GM12865 (cell line): ENCODE measurements around the gene GLRX.

Source experiments
- DNase-seq: peaks from one replicate; pipeline ENCODE4 v3.0.0; 2010; ENCODE audit warnings: low read depth
- H3K4me3 ChIP-seq: 2 replicates; pipeline ENCODE4 v1.5.1; 2011; ENCODE audit warnings: mild to moderate bottlenecking, low read depth, low read length, control low read depth
- TF ChIP-seq, protein P1 (sequence below): IDR thresholded peaks from 2 replicates; pipeline ENCODE4 v1.5.1; 2011; ENCODE audit warnings: low read length, control low read depth, low read depth, inconsistent platforms; ENCODE audit not compliant: insufficient read depth; ENCODE audit errors: missing control alignments

Gene GLRX

DNA sequence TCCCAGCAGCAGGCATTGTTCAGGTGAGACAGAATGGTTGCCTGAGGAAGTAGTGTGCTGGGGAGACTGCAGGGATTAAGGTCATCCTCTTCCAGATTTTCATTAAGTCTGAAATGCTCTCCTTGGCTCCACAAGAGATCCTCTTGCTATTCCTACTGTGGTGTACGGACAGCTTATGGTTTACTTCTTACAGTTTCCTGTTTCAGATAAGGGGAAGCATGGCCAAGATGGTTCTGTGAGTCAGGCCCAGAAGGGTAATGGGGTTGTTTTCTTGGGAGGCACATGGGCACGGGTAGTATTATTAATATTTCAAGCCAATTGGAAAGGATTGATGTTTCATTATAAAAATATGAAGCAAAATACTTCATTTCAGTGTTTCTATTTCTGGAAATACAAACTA lies 42.9 kb downstream of the GLRX start:
- DNase-seq, result no peak
- TF ChIP-seq, protein P1, sequence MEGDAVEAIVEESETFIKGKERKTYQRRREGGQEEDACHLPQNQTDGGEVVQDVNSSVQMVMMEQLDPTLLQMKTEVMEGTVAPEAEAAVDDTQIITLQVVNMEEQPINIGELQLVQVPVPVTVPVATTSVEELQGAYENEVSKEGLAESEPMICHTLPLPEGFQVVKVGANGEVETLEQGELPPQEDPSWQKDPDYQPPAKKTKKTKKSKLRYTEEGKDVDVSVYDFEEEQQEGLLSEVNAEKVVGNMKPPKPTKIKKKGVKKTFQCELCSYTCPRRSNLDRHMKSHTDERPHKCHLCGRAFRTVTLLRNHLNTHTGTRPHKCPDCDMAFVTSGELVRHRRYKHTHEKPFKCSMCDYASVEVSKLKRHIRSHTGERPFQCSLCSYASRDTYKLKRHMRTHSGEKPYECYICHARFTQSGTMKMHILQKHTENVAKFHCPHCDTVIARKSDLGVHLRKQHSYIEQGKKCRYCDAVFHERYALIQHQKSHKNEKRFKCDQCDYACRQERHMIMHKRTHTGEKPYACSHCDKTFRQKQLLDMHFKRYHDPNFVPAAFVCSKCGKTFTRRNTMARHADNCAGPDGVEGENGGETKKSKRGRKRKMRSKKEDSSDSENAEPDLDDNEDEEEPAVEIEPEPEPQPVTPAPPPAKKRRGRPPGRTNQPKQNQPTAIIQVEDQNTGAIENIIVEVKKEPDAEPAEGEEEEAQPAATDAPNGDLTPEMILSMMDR, result no peak
- no peak overlapping the region for H3K4me3 ChIP-seq

DNA sequence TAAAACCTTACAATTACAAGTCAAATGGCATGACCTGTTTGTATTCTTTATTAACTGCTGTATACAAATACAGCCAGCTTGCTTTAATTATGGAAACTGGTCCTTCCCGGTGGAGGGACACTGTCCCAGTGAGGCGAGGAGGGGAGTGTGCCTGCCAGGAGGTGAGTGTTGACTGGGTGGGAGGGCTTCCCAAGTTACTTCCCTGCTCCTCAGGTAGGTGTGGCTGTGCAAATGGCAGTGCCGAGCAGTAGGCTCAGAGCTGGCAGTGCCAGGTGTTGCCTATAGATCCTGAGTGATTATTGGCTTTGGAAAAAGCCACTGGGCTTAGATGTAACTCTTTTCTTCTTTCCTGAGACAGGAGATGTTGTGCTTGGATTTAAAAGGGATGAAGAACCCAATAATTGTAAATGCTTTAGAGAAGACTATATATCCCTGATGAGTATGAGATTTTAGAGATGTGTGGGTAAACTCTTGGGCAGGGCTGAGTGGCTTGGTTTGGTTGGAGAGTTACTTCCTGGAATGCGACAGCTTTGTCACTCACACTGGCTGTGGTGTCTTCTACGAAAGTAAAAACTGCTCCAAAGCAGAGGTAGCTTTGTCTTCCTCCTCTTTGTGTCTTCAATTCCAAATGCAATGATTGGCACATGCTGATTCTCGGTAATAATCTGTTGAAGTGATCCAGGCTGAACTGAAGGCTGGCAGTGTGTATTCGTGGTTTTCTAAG lies 43.7 kb downstream of the GLRX start:
- TF ChIP-seq, protein P1, result no peak
- no peak overlapping the region for H3K4me3 ChIP-seq
- no peak for DNase-seq

DNA sequence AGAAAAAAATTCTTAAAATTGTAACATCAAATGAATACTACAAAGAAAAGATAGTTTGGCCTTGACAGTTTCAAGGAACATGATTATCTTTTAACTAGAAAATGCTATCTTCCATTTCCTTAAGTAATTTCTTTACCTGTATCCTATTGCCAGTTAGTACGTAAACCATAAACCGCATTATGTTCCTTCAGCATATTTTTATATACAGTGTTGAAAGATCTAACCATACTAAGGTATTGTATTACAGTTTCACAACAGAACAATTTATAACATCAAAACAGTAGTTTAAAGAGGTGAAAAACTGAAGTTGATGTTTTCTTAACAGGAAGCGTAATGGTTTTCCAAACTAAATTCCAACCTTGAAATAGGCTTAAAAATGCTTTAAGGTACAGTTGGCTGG lies 45.1 kb downstream of the GLRX start:
- H3K4me3 ChIP-seq, result no peak overlapping the region
- no peak for DNase-seq
- TF ChIP-seq, protein P1, result no peak

DNA sequence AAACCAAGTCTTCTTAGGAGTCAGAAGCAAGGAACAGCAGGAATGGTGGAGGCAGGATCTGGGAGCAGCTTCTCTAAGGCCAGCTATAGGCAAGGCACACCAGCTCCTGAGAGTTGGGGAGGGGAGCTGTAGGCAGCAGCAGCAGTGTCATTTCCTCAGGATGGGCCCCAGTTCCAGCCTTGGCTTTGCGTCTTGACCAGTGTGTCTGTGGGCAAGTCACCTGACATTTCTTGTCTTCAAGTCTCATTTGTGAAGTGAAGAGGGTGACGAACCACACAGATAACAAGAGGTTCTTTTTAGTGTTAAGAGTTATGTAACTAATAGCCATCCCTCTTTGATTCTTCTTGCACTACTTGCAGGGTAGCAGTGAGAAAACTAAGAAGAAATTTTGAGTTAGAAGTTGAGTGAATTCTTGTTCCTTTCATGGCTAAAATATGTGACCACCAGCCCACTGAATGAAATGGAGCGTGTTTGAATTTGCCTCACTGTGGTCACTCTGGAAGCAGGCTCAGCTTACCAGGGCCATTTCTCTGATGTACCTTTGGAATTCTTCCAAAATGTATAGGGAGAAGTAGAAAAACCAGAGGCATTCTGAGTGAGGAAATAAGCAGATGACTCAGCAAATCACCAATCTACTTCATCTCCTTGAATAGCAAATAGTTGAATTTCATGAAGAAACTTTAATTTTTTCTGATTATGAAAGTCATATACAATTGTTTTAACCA lies 49.0 kb downstream of the GLRX start:
- DNase-seq, result no peak
- TF ChIP-seq, protein P1, result no peak
- no peak overlapping the region for H3K4me3 ChIP-seq

DNA sequence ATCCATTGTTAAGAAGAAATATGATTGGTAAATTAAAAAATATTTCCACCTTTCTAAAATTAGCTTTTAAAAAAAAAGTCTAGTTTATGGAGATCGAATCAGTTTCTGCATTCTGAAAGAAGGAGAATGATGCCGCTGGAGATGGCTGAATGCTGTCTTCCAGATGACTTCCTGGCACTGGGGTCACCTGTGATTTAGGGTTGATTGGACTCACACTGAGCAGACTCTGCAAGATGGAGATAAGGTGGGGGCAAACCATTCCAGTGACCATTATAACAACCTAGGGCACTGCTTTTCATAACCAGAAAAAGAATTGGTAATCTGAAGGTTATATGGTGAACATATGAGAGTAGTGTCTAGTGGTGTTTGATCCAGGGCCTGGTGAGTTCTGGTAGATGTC lies 50.6 kb downstream of the GLRX start:
- DNase-seq, result no peak
- TF ChIP-seq, protein P1, result no peak
- H3K4me3 ChIP-seq, result no peak overlapping the region

DNA sequence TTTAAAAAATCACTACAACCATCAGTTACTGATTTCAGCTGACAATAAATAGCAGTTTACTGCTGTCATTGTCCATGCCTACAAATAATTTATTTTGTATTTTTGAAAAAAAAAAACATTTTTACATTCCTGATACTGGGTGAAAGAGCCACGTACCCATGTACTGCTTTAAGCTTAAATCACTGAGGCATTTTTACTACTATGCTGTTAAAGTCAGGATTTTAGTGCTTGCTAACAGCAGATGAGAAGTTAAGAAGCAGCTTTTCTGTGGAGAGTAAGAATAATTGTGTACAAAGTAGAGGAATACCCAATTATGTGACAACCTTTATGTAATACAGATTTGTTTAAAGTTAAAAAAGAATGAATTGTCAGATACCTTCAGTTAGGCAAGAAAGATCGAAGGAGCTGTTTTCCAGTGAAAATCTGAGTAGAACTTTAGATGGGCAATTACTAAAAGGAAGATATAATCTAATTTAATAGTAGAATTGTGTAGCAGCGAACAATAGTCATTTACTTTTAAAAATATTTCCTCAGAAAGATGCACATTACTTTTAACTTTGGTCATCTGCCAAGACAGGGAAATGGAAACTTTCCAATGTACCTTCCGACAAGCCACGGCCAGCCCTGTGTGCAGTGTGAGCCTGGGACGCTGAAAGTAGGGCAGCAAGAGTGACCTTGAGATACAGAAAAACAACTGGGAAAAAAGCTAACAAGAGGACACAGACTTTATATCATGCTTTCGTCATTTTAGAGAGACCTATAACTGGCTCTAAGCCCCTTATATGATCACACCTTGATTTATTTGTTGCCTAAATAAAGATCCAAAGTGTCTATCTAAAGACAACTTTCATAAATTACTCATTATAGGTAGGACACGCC lies 51.5 kb downstream of the GLRX start:
- TF ChIP-seq, protein P1, result no peak
- no peak overlapping the region for H3K4me3 ChIP-seq
- no peak for DNase-seq
